Fibroblast of skin of back (primary cell): Measurements from ENCODE around the gene ROCK1. TPM values are rescaled to one million over a fixed set of nuclear protein-coding genes. Genes with fewer than 3 reads are reported as not detected.
"Not testable (repeated sequence)": the region's sequence is repeated elsewhere in the genome, so short reads cannot be mapped to it uniquely, and the experiment has no call there.

Experiments used
- DNase-seq: peaks from one replicate; pipeline ENCODE4 v3.0.0-alpha.2; 2013
- polyA plus RNA-seq, 2 experiments: library from polyadenylated mRNA; unstranded; fragments of 120-200 nt; gene quantifications; one replicate each; pipeline ENCODE4 v1.2.1, GENCODE V29; 2013; ENCODE audit not compliant: insufficient read length in 2 of 2

ROCK1 gene
- 49.1 TPM for polyA plus RNA-seq (2013, experiment 1 of 2; ENCODE audit: insufficient read length)
- 60.5 TPM for polyA plus RNA-seq (2013, experiment 2 of 2; ENCODE audit: insufficient read length)

DNA sequence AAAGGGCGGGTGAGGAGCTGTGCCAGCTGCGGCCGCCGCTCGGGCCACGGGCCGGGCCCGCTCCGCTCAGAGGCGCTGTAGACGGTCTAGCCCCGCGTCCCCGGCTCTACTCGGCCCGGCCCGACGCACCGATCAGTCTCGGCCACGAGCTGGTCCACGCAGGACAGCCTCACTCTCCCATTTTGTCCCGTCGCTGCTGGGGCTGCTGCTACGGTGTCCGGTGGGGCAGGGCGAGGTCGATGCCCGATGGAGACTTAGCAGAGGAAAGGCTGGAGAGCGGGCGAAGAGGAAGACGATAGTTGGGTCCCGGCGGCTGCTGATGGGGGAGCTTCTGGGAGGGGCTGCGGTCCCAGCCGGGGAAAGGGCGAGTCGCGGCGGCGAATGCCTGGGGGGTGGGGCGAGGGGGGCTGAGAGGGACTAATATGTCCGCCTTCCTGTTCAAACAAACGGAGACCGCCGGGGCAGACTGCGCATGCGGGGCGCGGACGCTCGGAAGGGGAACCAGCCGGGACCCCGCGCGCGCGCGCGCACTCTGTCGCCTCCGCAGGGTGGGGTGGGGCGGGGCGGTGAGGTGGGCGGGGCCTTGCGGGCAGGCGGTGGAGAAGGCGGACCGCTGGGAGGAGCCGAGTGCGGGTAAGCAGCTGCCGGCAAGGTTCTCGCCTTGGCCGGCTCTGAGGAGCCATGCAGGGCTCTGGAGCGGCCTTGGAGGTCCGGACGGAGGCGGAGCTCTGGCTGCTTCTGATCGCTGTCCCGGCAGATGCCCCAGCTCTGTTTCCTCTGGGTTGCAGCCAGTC is at the start of gene ROCK1:
ROCK1 (minus strand) TSS at position 468 of the 794 bp plus-strand sequence. CDS start 903 bp downstream, outside the sequence.
- peak; percentile 96 for DNase-seq

DNA sequence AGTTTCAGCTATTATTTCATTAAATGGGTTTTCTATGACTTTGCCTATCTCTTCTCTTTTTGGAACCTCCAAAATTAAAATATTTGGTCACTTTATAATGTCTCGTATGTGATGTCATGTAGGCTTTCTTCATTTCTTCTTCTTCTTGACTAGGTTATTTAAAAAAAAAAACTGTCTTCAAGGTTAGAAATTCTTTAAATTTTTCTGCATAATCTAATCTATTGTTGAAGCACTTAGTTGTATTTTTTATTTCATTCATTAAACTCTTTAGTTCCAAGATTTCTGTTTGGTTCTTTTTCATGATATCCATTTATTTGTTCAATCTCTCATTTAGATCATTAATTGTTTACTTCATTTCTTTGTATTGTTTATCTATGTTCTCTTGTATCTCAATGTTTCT is 43.8 kb upstream of the ROCK1 start:
- no peak for DNase-seq

DNA sequence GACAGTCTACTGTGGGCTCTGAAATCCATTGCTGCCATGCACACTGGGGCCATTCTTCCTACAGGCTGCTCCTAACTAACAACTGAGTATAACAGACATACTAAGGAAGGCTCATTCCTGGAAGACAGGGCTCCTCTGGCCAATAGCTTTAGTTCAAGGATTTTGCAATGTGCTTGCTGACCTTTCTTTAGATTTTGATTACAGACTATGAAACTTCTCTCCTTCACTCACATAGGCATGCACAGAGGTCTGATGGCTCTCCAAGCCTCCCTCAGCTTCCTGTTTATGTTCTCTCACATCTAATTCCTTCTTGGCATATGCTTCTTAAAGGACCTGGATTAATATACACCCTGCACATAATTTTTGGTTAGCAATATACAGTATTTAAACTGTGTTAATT is 34.4 kb upstream of the ROCK1 start:
- no peak for DNase-seq

DNA sequence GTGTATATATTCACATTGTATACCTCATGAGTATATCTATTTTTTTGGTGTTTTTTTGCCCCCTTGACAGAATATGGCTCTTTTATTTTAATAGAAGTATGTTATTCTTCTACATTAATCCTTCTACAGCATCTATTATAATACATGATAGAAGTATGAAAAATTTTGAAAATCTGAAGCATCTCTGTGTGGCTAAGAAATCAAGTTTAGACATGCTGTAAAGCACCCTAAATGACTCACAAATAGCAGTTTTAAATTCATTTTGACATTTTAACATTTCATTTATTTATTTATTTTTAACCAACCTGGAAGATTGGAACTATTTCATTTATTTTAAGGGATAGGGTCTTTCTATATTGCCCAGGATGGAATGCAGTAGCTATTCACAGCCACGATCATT is 33.8 kb upstream of the ROCK1 start:
- DNase-seq, result no peak

DNA sequence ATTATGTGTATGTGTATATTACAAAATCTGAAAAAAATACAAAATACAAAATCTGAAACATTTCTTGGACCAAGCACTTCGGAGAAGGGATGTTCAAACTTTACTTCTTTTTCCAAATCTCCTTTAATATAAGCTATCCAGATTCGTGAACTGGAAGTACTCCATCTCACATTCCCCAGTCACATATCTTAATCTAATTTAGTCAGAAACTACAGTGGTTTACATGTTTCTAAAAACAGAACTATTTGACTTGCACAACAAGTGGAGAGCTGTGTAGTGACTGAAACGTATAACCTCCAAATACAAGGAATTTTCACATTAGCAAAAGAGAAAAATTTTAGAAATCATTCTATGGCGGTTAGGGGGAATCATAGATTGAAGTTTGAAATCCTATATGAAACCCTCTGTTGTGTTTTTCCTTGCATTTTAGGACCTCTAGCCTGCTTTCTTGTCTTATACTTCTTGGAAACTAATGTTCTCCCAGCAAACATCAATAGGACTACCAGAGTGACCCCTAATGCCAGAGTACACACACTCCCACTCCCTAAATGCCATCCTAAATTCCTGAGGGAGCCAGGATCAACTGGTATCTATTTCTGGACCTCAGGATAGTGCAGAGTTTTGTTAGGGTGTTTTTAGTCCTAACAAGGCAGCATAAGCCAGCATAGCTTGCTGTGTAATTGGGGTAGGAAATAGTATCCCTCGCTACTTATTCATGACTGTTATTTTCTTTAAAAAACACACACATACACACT is 30.2 kb upstream of the ROCK1 start:
- no peak for DNase-seq

DNA sequence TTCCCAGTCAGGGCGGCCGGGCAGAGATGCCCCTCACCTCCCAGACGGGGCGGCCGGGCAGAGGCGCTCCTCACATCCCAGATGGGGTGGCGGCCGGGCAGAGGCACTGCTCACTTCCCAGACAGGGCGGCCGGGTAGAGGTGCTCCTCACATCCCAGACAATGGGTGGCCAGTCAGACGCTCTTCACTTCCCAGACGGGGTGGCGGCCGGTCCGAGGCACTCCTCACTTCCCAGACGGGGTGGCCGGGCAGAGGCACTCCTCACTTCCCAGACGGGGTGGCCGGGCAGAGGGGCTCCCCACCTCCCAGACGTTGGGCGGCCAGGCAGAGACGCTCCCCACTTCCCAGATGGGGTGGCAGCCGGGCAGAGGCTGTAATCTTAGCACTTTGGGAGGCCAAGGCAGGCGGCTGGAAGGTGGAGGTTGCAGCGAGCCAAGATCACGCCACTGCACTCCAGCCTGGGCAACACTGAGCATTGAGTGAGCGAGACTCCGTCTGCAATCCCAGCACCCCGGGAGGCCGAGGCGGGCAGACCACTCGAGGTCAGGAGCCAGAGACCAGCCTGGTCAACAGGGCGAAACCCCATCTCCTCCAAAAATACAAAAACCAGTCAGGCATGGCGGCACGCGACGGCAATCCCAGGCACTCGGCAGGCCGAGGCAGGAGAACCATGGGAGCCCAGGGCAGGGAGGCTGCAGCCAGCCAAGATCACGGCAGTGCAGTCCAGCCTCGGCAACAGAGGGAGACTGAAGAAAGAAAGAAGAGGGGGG is 26.3 kb upstream of the ROCK1 start:
- not testable (repeated sequence) for DNase-seq

DNA sequence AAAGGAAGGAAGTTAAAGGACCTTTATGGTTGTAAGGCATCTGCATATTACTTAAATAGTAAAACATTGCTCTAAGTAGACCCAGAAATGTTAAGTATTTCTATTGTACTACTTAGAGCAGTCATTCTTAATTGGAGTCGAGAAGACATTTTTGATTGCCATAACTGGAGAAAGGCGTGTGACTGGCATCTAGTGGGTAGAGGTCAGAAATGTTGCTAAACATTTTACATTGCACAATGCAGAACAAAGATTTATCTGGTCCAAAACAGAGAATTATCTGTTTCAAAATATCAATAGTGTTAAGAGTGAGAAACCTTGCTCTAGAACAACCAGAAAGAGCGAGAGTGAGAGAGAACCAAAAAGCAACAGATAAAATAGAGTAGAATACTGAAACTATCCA is 23.3 kb upstream of the ROCK1 start:
- peak; percentile 53 for DNase-seq

DNA sequence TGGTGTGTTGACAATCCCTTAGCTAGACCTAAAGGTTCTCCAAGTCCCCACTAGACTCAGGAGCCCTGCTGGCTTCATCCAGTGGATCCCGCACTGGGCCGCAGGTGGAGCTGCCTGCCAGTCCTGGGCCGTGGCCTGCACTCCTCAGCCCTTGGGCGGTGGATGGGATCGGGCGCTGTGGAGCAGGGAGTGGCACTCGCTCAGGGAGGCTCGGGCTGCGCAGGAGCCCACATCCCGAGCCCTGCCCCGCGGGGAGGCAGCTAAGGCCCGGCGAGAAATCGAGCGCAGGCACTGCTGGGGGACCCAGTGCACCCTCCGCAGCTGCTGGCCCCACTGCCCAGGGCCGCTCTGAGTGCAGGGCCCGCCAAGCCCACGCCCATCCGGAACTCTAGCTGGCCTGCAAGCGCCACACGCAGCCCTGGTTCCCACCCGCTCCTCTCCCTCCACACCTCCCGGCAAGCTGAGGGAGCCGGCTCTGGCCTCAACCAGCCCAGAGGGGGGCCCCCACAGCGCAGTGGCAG is 20.8 kb upstream of the ROCK1 start:
- DNase-seq, result no peak

DNA sequence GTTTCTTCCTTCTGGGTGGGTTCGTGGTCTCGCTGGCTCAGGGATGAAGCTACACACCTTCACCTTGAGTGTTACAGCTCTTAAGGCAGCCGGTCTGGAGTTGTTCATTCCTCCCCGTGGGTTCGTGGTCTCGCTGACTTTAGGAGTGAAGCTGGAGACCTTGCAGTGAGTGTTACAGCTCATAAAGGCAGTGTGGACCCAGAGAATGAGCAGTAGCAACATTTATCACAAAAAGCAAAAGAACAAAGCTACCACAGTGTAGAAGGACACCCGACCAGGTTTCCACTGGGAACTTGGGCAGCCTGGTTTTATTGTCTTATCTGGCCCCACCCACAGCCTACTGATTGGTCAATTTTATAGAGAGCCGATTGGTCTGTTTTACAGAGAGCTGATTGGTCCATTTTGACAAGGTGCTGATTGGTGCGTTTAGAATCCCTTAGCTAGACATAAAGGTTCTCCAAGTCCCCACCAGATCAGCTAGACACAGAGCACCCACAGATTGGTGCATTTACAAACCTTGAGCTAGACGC is 20.1 kb upstream of the ROCK1 start:
- no peak for DNase-seq

DNA sequence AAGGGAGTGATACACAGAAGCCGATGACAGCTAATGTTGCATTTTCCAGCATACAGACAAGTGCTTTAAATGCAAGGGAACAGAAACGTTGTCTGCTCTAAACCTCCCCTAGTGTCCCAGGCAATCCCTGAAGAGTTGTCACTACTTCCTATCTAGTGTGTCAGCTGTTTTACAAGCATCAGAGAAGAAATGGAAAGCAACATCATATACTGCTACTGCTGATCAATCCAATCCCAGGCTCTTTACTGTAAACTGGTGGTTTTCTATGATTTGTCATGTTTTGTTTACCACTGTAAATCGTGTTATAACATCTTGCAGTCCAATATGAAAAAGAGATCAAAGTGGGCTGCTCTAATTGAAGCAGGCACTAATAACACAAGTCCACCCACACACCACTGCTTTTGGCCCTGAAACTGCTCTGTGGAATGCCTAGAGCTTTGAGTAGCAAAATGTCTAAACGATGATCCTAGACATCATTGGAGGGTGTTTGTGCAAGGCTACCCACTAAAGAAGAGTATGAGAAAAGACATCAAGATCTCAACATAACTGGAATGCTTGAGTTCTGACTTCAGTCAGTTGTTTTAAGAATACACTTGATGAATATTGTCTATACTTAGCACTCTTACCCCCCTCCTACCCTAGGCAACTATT is 18.1 kb upstream of the ROCK1 start:
- DNase-seq, result peak; percentile 83

DNA sequence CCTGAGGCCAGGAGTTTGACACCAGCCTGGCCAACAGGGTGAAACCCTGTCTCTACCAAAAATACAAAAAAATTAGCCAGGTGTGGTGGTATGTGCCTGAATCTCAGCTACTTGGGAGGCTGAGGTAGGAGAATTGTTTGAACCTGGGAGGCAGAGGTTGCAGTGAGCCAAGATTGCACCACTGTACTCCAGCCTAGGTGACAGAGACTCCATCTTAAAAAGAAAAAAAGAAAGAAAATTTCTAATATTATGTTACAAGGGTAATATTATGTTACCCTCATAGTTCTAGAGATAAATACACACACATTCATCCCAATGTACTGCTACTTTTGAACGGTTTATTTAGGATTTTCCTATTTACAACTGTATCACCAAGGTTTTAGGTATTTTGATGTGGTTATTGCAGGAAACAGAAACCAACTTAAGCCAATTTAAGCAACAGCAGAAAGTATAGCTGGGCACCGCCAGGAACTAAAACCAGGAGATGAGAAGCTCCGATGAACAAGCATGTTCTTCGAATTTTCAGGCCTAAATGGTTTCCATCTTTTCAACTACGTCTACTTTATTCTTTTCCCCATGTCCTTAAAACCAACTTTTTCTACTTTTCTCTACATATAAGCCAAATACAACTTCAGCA is 11.8 kb upstream of the ROCK1 start:
- no peak for DNase-seq

DNA sequence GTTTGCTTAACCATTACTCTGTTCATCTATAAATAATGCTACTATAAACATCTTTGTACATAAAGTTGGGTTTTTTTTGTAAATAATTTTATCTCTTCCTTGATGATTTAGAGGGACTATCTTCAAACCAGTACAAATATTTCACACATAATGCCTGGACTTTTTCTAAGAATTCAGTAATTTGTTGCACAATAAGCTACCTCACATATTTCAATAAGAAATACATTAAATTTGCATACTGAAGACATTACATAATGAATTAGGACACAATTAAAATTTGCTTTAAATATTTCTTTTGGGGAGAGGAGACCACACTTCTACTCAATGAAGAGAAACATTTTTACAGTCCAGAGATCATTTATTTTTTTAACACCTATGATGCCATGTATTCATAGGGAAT is 7.2 kb upstream of the ROCK1 start:
- no peak for DNase-seq

DNA sequence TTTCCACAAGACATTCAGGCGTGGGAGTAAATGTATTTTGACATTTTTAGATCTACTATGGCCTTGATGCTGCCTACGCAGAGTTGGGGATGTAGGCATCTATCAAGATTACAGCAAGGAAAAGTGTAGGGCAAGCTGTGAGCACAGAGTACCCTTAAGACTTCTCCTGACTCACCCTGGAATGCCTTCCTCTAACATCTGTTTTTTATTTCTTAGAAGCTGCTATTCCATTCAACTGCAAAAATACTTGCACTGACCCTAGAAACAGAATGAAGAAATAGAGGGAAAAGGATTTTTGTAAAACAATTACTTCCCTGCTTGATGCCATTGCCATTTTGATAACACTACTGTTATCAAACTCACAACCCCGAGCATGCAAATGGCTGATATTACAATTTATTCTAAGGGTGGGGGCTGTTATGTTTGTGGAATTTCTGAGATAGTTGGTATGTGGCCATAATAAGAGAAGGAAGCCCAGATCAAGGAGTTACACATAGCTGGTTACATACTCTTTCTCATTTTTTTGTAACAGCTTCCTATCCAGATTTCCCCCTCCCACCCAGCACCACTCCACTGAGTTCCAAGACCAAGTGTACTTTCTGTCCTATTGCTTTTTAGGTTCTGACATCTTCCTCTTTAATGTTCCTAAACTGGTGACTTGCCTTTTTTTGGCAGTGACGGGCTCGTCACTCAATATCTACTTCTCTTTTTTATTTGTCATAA is 6.0 kb upstream of the ROCK1 start:
- DNase-seq, result peak; percentile 90

DNA sequence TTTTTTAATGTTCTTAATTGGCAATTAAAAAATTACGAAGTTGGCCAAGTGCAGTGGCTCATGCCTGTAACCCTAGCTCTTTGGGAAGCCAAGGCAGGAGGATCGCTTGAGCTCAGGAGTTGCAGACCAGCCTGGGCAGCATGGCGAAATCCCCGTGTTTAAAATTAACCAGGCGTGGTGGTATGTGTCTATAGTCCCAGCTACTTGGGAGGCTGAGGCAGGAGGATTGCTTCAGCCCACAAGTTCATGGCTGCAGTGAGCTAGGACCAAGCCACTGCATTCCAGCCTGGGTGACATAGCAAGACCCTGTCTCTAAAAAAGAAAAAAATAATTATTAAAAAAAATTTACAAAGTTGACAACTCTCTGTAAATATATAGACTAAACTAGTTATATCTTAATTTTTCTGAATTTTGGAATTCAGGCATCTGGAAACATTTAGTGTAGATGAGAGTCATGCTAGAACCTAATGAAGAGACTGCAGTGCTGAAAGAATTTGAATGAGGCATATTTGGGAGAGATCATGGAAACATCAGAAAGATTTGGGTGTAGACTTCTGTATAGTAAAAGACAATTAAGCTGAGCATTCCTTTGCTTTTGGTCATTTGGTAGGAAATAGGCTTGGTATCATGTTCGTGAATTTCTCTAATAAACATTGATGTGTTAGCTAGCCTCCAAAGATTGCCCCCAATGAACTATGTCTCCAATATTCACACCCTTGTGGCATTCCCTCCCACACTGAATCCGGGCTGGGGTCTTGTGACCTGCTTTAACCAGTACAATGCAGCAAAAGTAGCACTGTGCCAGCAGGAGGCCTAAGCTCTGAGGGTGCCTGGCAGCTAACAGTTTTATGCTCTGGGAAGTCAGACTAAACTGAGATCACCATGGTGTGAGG is 4.2 kb upstream of the ROCK1 start:
- peak; percentile 89 for DNase-seq

DNA sequence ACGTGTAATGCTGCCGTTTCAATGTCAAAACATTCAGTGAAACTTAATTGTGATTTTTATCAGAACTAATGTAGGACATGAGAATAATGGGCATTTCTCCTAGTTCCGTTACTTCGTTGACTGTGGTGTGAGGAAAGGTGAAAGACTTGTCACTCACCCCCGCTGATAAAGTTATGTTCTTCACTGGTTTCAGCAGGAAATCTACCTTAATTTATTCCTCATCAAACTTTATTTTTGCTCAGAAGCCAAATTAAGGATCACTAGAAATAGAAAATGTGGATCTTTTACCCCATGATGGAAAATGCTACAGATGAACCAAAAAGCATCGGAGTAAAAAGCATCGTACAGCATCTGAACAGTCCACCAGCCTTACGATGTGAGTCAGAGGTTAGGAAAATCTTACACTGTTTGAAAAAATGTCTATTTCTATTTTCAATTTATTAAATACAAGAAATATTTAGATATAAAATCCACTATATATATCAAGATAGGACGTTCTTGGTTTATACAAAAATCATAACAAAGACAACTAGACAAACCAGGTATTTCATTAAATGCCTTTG is 1.0 kb upstream of the ROCK1 start:
- peak; percentile 10 for DNase-seq

DNA sequence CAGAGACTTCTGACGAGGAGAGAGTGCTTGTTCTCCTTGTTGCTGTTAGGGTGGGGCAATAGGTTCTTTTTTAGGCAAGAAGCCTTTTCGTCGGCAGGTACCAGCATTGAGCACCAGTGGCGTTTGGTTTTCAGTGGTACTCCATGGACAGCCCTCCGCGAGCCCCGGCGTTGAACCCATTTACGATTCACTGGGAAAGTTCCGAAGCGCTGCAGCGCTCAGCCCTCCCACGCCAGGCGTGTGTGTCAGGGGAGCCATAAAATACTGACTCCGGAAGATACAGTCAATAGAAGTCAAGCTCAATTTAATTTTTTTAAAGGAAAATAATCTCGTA is 494 bp upstream of the ROCK1 start:
- no peak for DNase-seq

DNA sequence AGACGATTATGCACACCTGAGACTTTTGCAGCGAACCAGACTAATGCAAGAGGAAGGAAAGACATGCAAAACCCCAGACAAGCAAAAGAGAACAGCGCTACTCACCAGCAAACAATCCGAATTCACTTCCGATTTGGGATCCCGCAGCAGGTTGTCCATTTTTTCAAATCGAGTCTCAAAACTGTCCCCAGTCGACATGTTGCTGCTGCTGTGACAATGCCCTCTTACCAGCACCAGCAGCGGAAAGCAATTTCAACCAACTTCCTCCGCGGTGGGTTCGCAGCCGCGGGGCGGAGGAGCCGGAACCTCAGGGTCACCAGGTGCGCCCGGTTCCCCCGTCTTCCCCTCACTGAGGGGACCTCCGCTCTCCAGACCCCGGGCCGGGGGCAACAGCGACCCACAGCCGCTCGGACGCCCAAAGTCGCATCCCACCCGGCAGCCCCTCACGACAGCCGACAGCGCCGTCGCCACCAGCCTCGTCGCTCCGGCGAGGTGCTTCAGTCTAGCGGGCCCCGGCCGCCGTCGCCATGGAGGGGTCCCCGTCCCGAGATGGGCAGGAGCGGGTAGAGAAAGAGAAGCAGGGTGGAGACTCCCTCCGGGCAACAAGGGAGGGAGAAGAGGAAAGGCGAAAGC is 784 bp downstream of the ROCK1 start:
- peak; percentile 51 for DNase-seq

DNA sequence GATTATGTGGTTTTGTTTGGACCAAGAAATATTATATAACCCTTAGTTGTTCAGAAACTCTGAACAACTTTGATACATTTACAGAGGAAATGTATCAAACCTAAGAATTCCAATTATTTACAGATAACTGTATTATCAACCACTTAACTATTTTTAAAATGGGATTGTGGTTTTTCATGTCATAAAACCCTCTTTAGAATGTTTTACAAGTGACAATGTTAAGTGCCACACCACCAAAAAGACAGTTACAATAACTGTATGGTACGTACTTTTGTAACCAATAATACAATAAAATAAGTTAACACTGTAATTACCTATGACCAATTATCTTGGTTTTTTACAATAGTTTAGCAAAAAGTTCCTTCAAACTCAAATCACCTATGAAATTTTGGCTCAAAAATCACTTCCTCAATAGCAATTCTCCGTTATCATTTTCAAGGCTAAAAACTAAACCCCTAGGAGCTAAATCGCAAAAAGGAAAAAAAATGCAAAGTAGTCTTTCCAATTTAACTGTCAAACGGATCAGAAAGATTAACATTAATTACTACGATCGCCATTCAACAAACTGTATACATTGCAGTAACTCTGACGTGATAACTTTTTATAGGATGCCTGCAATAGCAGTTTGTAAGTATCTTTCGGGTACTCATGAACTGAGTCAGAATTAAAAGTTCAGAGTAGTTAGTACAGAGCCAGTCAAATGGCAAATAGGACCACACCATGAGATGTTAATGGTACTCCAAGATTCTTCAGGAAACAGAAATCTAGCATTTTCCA is 1.5 kb downstream of the ROCK1 start:
- DNase-seq, result peak; percentile 17
